ENCODE measurements around the gene EMX2.

DNA sequence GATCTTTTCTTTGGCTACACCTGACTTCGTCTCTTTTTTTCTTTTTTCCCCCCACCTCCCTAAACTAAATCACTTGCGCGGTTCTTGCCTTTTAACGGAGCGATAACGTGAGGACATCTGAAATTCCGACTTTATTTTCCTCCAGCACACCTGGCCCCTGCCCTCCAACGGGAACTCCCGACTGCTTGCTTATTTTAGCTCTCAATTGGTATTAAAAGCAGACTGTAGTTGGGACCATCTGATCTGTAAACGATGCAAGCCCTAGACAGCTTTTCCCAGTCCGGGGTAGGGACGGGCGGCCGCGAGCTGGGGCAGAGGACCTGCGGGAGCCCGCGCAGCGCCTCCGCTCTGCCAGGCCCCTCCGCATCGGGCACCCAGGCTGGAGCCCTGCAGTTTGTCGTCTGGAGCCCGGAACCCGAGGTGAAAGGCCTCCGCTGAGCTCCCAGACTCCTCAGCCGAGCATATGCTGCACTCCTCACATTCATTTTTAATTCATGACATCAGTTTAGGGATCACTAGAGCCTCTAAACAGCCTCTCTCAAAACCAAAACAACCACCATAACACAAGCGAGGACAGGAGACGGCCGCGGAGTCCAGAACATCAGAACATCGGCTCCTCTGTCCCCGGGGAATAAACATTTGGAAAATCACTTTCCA is 10.0 kb upstream of the EMX2 start:
- TF ChIP-seq CTCF (IDR thresholded peaks at IDR 0.05; ENCODE audit: low read depth, low read length, poor library complexity, severe bottlenecking) = no peak
- TF ChIP-seq EZH2phosphoT487 (IDR thresholded peaks at IDR 0.05; ENCODE audit: borderline replicate concordance, low read length) = no peak
